Left renal cortex interstitium (tissue), 4 donors: ENCODE data around the gene EFNA1. TPM values are rescaled to one million over a fixed set of nuclear protein-coding genes. Genes with fewer than 3 reads are reported as not detected.
"Not testable (repeated sequence)": the region's sequence is repeated elsewhere in the genome, so short reads cannot be mapped to it uniquely, and the experiment has no call there.

Experiments used
- DNase-seq, 4 donors: peaks; one replicate each; pipeline ENCODE4 v3.0.0-alpha.2; 2013; ENCODE audit warnings: low read depth in 4 of 4, low spot score in 2 of 4, missing footprints in 1 of 4
- polyA plus RNA-seq, 4 donors: library from polyadenylated mRNA; unstranded; fragments of 120-200 nt; gene quantifications; one replicate each; pipeline ENCODE4 v1.2.1, GENCODE V29; 2013; ENCODE audit not compliant: insufficient read length in 4 of 4

Gene EFNA1
- polyA plus RNA-seq, 4 donors, result 58.7 to 76.2 (median 70.8) TPM

GRCh38 chr1:155139895-155140629 lies 12.4 kb downstream of the EFNA1 start, which contains the start of gene DPM3:
Gene DPM3, minus strand, starts transcription at chr1:155140531. Its CDS starts 291 bp downstream, at chr1:155140240.
- peak in 3 of 4 donors; percentile 65 to 80 (median 69) for DNase-seq

GRCh38 chr1:155140630-155140953 lies 12.9 kb downstream of the EFNA1 start:
- no peak for DNase-seq

- no peak for DNase-seq
Observed at GRCh38 chr1:155141749-155142148, 14.1 kb downstream of the EFNA1 start.

GRCh38 chr1:155145491-155145890 lies 17.8 kb downstream of the EFNA1 start:
- DNase-seq, result no peak

GRCh38 chr1:155155996-155156643 lies 28.4 kb downstream of the EFNA1 start:
- not testable (repeated sequence) for DNase-seq

GRCh38 chr1:155158991-155159390 lies 31.3 kb downstream of the EFNA1 start:
- DNase-seq, result no peak

- DNase-seq, result no peak
Observed at GRCh38 chr1:155160128-155160527, 32.5 kb downstream of the EFNA1 start.

- DNase-seq, result not testable (repeated sequence)
Observed at GRCh38 chr1:155162631-155163030, 35.0 kb downstream of the EFNA1 start.

GRCh38 chr1:155163785-155164184 lies 36.1 kb downstream of the EFNA1 start:
- not testable (repeated sequence) for DNase-seq

- DNase-seq, result not testable (repeated sequence)
Observed at GRCh38 chr1:155164625-155165024, 36.9 kb downstream of the EFNA1 start.

- no peak for DNase-seq
Observed at GRCh38 chr1:155166051-155166470, 38.4 kb downstream of the EFNA1 start.

GRCh38 chr1:155166471-155167165 lies 38.9 kb downstream of the EFNA1 start:
- no peak for DNase-seq

- DNase-seq, result peak in 2 of 4 donors; percentile 61 to 74
Observed at GRCh38 chr1:155167166-155168104, 39.8 kb downstream of the EFNA1 start.

- not testable (repeated sequence) for DNase-seq
Observed at GRCh38 chr1:155168105-155168445, 40.4 kb downstream of the EFNA1 start.

- DNase-seq, result no peak
Observed at GRCh38 chr1:155168456-155169210, 41.0 kb downstream of the EFNA1 start.

- DNase-seq, result no peak
Observed at GRCh38 chr1:155169541-155169940, 41.9 kb downstream of the EFNA1 start.

GRCh38 chr1:155170101-155170785 lies 42.6 kb downstream of the EFNA1 start:
- DNase-seq, result no peak

- DNase-seq, result no peak
Observed at GRCh38 chr1:155170806-155171205, 43.1 kb downstream of the EFNA1 start.
